Tibial nerve (tissue), 4 donors: ENCODE data around the gene CALB2. TPM values are rescaled to one million over a fixed set of nuclear protein-coding genes. Genes with fewer than 3 reads are reported as not detected.
"Not testable (repeated sequence)": the region's sequence is repeated elsewhere in the genome, so short reads cannot be mapped to it uniquely, and the experiment has no call there.

Source experiments
- DNase-seq, 2 donors: peaks; one replicate each; pipeline ENCODE4 v3.0.0-alpha.2; 2019; ENCODE audit warnings: low spot score in 2 of 2
- H3K27ac ChIP-seq, 4 donors: fragments of 200-600 bp; sonication (generic) in 3 of 4; one replicate each; pipeline ENCODE4 v1.5.1; 2017 to 2019; ENCODE audit warnings: mild to moderate bottlenecking in 1 of 4
- H3K27me3 ChIP-seq, 2 donors: fragments of 200-600 bp; sonication (generic) in 1 of 2; one replicate each; pipeline versions ENCODE4 v1.5.1 to v1.6.0; 2017 to 2019
- H3K36me3 ChIP-seq, 3 donors: fragments of 200-600 bp; sonication (generic); one replicate each; pipeline ENCODE4 v1.5.1; 2018 to 2019
- H3K4me1 ChIP-seq, 4 donors: fragments of 200-600 bp; sonication (generic) in 3 of 4; one replicate each; pipeline ENCODE4 v1.5.1; 2017 to 2019
- H3K4me3 ChIP-seq, 4 donors: fragments of 200-600 bp; sonication (generic) in 3 of 4; one replicate each; pipeline ENCODE4 v1.5.1; 2017 to 2019; ENCODE audit warnings: mild to moderate bottlenecking in 1 of 4, moderate library complexity in 1 of 4
- H3K9me3 ChIP-seq, 4 donors: fragments of 200-600 bp; sonication (generic) in 3 of 4; one replicate each; pipeline ENCODE4 v1.5.1; 2017 to 2019
- EP300 ChIP-seq, 2 donors: sonication (generic); formaldehyde crosslinking; IDR thresholded peaks; one replicate each; pipeline ENCODE4 v1.6.1; 2017; ENCODE audit warnings: antibody characterized with exemption in 2 of 2, mild to moderate bottlenecking in 1 of 2
- POLR2A ChIP-seq, 2 donors: fragments of 450-650 bp; IDR thresholded peaks; one replicate each; pipeline ENCODE4 v1.6.1; 2017; ENCODE audit warnings: antibody characterized with exemption in 2 of 2, mild to moderate bottlenecking in 2 of 2, moderate library complexity in 2 of 2
- WGBS, 2 donors: methylation state at CpG; one replicate each; pipeline ENCODE4 v1.1.5; 2018; 5-methylcytosine and 5-hydroxymethylcytosine counted together
- total RNA-seq, 4 donors: library from RNA; depleted of rRNA; stranded (reverse); fragments of >200 nt; gene quantifications; one replicate each; pipeline ENCODE4 v1.1.0, GENCODE V29; 2016
- TF ChIP-seq, protein P1 (sequence below), 5 experiments: fragments of 200-600 bp in 3 of 5; fragments of 450-650 bp in 2 of 5; sonication (generic) in 3 of 5; IDR thresholded peaks; one replicate each; pipeline ENCODE4 v1.5.1; 2016 to 2019; ENCODE audit warnings: antibody characterized with exemption in 5 of 5, mild to moderate bottlenecking in 3 of 5, moderate library complexity in 2 of 5

CALB2 gene, protein sequence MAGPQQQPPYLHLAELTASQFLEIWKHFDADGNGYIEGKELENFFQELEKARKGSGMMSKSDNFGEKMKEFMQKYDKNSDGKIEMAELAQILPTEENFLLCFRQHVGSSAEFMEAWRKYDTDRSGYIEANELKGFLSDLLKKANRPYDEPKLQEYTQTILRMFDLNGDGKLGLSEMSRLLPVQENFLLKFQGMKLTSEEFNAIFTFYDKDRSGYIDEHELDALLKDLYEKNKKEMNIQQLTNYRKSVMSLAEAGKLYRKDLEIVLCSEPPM
- 10 to 100 TPM in 2 of 4 donors, 1 to 10 TPM in 2; 3.5 to 24.7 (median 11.3) TPM for total RNA-seq

DNA sequence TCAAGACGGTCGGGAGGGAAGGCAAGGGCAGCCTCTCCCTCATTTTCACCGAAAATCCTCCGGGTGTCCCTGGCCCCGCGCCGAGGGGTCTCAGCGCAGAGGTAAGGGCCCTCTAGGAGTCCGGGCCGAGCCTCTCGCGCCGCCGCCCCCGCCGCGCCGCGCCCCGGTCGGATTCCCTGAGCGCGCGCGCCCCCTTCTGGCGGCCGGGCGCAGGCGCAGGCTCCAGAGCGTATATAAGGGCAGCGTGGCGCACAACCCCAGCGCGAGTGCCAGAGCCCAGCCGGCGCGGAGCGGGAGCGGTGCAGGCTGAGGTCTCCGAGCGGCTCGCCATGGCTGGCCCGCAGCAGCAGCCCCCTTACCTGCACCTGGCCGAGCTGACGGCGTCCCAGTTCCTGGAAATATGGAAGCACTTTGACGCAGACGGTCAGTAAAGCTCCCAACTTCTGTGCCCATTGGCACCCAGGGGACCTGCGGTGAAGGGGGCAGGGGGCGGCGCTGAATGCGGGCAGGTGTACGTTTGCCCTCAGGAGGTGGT is at the start of gene CALB2:
TSS of gene CALB2 (plus strand) at position 260 of the 535 bp plus-strand sequence. CDS start at position 330, 70 bp downstream.
- no peaks in the 10 kb centered on the region for H3K9me3 ChIP-seq
- peaks cover 0 to 14% (median 3%) of the 10 kb centered on the region in 4 donors for H3K4me1 ChIP-seq
- H3K4me3 ChIP-seq: peak within 1 kb of the TSS in 3 of 4 donors; percentile 6 to 42 (median 29)

DNA sequence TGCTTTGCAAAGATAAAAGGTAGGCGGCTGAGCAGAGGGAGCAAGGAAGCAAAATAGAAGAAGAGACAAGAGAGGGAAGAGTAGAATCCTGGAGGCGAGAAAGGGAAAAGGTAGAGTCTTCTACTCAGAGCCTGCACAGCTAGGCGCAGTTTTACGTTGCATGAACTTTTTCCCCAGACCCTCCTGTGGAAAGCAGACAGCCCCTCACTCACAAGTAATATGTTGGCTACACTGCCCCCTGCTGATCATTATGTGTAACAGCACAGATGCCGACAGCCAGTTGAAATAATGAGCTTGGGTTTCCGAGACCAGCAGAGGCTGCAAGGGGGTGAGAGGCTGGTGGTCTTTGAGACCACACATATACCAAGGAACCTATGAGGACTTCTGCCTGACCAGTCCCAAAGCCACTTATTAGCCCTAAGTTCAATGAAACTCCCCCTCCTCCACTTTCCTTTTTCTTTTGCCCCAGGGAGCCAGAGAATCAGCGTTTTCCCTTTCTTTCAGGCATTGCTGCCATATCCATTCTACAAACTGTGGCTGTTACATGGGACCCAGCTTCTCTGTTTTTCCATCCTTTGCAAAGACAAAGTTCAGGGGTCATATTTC is 46.9 kb upstream of the CALB2 start:
- no peak overlapping the region for H3K27ac ChIP-seq

More for the DNA sequence above, at the start of gene CALB2:
- 3 to 6% methylated on average over 32 to 44 of the region's 53 CpGs for WGBS, 2 donors
- no peaks in the 10 kb centered on the region for H3K36me3 ChIP-seq
- TF ChIP-seq, protein P1, sequence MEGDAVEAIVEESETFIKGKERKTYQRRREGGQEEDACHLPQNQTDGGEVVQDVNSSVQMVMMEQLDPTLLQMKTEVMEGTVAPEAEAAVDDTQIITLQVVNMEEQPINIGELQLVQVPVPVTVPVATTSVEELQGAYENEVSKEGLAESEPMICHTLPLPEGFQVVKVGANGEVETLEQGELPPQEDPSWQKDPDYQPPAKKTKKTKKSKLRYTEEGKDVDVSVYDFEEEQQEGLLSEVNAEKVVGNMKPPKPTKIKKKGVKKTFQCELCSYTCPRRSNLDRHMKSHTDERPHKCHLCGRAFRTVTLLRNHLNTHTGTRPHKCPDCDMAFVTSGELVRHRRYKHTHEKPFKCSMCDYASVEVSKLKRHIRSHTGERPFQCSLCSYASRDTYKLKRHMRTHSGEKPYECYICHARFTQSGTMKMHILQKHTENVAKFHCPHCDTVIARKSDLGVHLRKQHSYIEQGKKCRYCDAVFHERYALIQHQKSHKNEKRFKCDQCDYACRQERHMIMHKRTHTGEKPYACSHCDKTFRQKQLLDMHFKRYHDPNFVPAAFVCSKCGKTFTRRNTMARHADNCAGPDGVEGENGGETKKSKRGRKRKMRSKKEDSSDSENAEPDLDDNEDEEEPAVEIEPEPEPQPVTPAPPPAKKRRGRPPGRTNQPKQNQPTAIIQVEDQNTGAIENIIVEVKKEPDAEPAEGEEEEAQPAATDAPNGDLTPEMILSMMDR (IDR thresholded peaks at IDR 0.05): peak; percentile 92 to 99 (median 92)
- TF ChIP-seq EP300 (IDR thresholded peaks at IDR 0.05): no peak
- no peak within 1 kb of the TSS for H3K27ac ChIP-seq
- peaks cover 0 to 32% of the 10 kb centered on the region in 2 donors for H3K27me3 ChIP-seq
- DNase-seq: peak; percentile 55 to 73

DNA sequence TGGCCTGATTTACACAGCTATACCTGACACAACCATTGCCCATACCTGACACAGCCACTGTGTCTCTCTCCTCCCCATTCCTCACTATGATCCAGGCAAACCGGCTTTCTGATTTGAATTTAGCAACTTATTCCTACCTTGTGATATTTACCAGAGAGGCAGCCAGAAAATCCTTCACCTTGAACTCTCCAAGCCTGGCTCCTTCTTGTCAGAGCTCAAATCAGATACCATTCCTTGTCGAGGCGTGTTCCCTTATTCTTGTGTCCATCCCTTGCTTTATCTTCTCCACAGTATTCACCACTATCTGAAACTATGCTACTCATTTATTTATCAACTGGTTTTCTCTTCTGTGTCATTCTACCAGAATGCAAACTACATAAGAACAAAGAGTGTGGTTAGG is 44.9 kb upstream of the CALB2 start:
- 66 to 74% methylated on average over 3 of the region's 3 CpGs for WGBS, 2 donors
- not testable (repeated sequence) for H3K4me1 ChIP-seq, H3K27ac ChIP-seq, H3K27me3 ChIP-seq, H3K4me3 ChIP-seq, DNase-seq, H3K36me3 ChIP-seq, H3K9me3 ChIP-seq

More for the DNA sequence above, 46.9 kb upstream of the CALB2 start:
- 18 to 28% methylated on average over 7 of the region's 7 CpGs for WGBS, 2 donors
- no peak overlapping the region for H3K4me3 ChIP-seq
- H3K27me3 ChIP-seq: no peaks in the 10 kb centered on the region
- DNase-seq: no peak
- H3K9me3 ChIP-seq: no peaks in the 10 kb centered on the region
- TF ChIP-seq POLR2A (IDR thresholded peaks at IDR 0.05) (no peak), EP300 (IDR thresholded peaks at IDR 0.05) (no peak)
- TF ChIP-seq, protein P1 (IDR thresholded peaks at IDR 0.05): peak; percentile 49 to 70 (median 61)
- no peaks in the 10 kb centered on the region for H3K36me3 ChIP-seq
- H3K4me1 ChIP-seq: no peaks in the 10 kb centered on the region

DNA sequence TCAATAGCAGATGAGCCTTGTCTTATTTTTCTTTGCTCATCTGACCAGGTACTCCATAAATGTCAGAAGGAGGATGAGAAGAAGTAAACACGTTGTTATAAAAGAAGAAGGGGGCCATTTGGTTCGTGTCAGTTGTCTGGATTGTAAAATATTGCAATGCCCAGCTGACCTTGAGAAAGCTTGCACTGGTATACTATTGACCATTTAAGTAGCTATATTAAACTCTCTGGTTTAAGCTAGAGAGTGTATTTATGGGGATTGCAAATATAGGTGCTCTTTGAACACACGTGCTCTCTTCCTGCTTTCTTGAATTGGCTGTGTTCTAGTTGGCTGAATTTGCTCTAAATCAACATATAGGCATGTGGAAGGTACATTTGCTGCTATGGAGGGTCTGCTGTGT is 43.3 kb upstream of the CALB2 start:
- 24 to 41% methylated on average over 3 of the region's 3 CpGs for WGBS, 2 donors
- no peak for DNase-seq
- TF ChIP-seq, protein P1 (IDR thresholded peaks at IDR 0.05): no peak
- TF ChIP-seq POLR2A (IDR thresholded peaks at IDR 0.05) (no peak), EP300 (IDR thresholded peaks at IDR 0.05) (no peak)
- H3K9me3 ChIP-seq: no peaks in the 10 kb centered on the region
- H3K27ac ChIP-seq: no peak overlapping the region
- no peaks in the 10 kb centered on the region for H3K27me3 ChIP-seq
- no peaks in the 10 kb centered on the region for H3K36me3 ChIP-seq
- H3K4me3 ChIP-seq: no peak overlapping the region
- no peaks in the 10 kb centered on the region for H3K4me1 ChIP-seq

DNA sequence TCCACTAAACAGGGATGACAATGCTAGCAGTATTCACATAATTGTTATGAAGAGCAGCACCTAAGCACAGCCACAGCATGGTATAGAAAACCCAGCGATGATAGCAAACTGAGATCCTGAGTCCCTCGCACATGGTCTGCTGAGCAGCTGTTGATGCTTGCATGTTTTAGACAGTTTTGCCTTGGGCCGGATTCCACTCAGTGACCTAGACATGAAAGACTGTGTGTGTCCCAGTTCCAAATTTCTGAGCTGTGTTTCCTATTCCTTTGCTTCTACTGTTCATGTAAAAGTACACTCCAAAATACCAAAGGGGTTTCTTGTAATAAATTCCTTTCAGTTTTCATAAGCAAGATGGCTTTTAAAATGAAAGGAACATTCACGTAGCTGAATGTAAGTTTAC is 38.5 kb upstream of the CALB2 start:
- Histone ChIP-seq H3K27me3 (no peaks in the 10 kb centered on the region), H3K27ac (no peak overlapping the region), H3K36me3 (no peaks in the 10 kb centered on the region), H3K4me3 (no peak overlapping the region), H3K4me1 (no peaks in the 10 kb centered on the region), H3K9me3 (no peaks in the 10 kb centered on the region)
- DNase-seq: no peak
- TF ChIP-seq EP300 (IDR thresholded peaks at IDR 0.05) (no peak), POLR2A (IDR thresholded peaks at IDR 0.05) (no peak)
- TF ChIP-seq, protein P1 (IDR thresholded peaks at IDR 0.05): no peak
- 59 to 74% methylated on average over 4 of the region's 4 CpGs for WGBS, 2 donors
